A549 (cell line): Measurements from ENCODE around the gene COA7. TPM values are rescaled to one million over a fixed set of nuclear protein-coding genes. Genes with fewer than 3 reads are reported as not detected.

Experiments used
- ATAC-seq, 2 experiments: fragments of 200-7000 bp in 1 of 2; fragments of >200 bp in 1 of 2; cut with Nextera tagmentation in 1 of 2; cut with Tn5 transposase in 1 of 2; 3 replicates each; pipeline versions ENCODE4 v1.8.0 to v1.9.1; 2018 to 2020; ENCODE audit warnings: mild to moderate bottlenecking in 1 of 2, moderate library complexity in 1 of 2
- CTCF ChIA-PET: fragments of 300-600 bp; sonication (Branson Sonifier 250); formaldehyde crosslinking; extraction: SDS; loops from one replicate; lab custom pipeline; 2021; ENCODE audit warnings: antibody characterized with exemption, inconsistent platforms; lab: Yijun Ruan, JAX
- POLR2A ChIA-PET: fragments of 350-600 bp; formaldehyde crosslinking; extraction: SDS; loops from one replicate; lab custom pipeline; 2021; ENCODE audit warnings: antibody characterized with exemption, inconsistent platforms; lab: Yijun Ruan, JAX
- DNase-seq, 2 experiments: peaks; one replicate each; pipeline versions ENCODE4 v3.0.0 to v3.0.0-alpha.2; 2011 to 2016; ENCODE audit warnings: low read depth in 1 of 2, low spot score in 1 of 2
- FAIRE-seq: peaks from 2 replicates; lab custom pipeline; 2011; peaks lifted over from hg19 to GRCh38; lab: Jason Lieb, UNC
- H3K27ac ChIP-seq, 2 experiments: fragments of >200 bp; sonication (Bioruptor Twin); formaldehyde crosslinking; 3 replicates each; pipeline ENCODE4 v1.5.1; 2016 to 2017
- H3K4me1 ChIP-seq: fragments of >200 bp; sonication (Bioruptor Twin); formaldehyde crosslinking; 3 replicates; pipeline ENCODE4 v1.6.1; 2016
- H3K4me2 ChIP-seq: fragments of >200 bp; sonication (Bioruptor Twin); formaldehyde crosslinking; 3 replicates; pipeline ENCODE4 v1.6.1; 2016
- H3K4me3 ChIP-seq: fragments of >200 bp; sonication (Bioruptor Twin); formaldehyde crosslinking; 3 replicates; pipeline ENCODE4 v1.5.1; 2016
- H3K9me3 ChIP-seq: fragments of >200 bp; sonication (Bioruptor Twin); formaldehyde crosslinking; 3 replicates; pipeline ENCODE4 v1.6.1; 2016
- BHLHE40 ChIP-seq: IDR thresholded peaks from 2 replicates; pipeline ENCODE4 v1.6.1; 2012; ENCODE audit warnings: low read depth, low read length, inconsistent platforms
- CBX2 ChIP-seq: fragments of 200-600 bp; sonication (generic); IDR thresholded peaks from 2 replicates; pipeline ENCODE4 v1.6.1; 2016; ENCODE audit warnings: low read depth, mild to moderate bottlenecking, borderline replicate concordance
- EP300 ChIP-seq, 2 experiments: fragments of >200 bp; sonication (Bioruptor Twin); formaldehyde crosslinking; IDR thresholded peaks; 2 replicates in 1 of 2; 3 replicates in 1 of 2; pipeline ENCODE4 v1.6.1; 2016 to 2017
- ESRRA ChIP-seq: fragments of 150-350 bp; IDR thresholded peaks from 2 replicates; pipeline ENCODE4 v1.6.1; 2014; ENCODE audit warnings: mild to moderate bottlenecking, low read length, borderline replicate concordance
- FOXS1 ChIP-seq: fragments of 250-450 bp; sonication (Bioruptor Pico); IDR thresholded peaks from 2 replicates; pipeline ENCODE4 v1.5.0; 2020; ENCODE audit warnings: mild to moderate bottlenecking, moderate library complexity
- HOXA7 ChIP-seq: fragments of 250-450 bp; sonication (Bioruptor Pico); IDR thresholded peaks from 2 replicates; pipeline ENCODE4 v1.5.0; 2020; ENCODE audit warnings: mild to moderate bottlenecking, moderate library complexity
- HOXB13 ChIP-seq: fragments of 250-450 bp; sonication (Bioruptor Pico); IDR thresholded peaks from 2 replicates; pipeline ENCODE4 v1.5.0; 2020; ENCODE audit warnings: low read depth, mild to moderate bottlenecking, moderate library complexity
- NR3C1 ChIP-seq: fragments of >200 bp; sonication (Bioruptor Twin); formaldehyde crosslinking; IDR thresholded peaks from 3 replicates; pipeline ENCODE4 v1.6.1; 2017
- PHF8 ChIP-seq: fragments of 200-600 bp; sonication (generic); IDR thresholded peaks from 2 replicates; pipeline ENCODE4 v1.6.1; 2016; ENCODE audit warnings: low read depth, mild to moderate bottlenecking, antibody characterized with exemption, moderate library complexity, borderline replicate concordance
- POLR2A ChIP-seq: IDR thresholded peaks from 2 replicates; pipeline ENCODE4 v1.6.1; 2012; ENCODE audit warnings: mild to moderate bottlenecking, low read length
- RAD21 ChIP-seq, 2 experiments: fragments of >200 bp in 1 of 2; sonication (Bioruptor Twin) in 1 of 2; formaldehyde crosslinking in 1 of 2; IDR thresholded peaks in 1 of 2; conservative IDR thresholded peaks in 1 of 2; 2 replicates in 1 of 2; 3 replicates in 1 of 2; pipeline ENCODE4 v1.6.1; 2012 to 2018; ENCODE audit warnings: inconsistent platforms in 1 of 2
- RARB ChIP-seq: fragments of 250-450 bp; sonication (Bioruptor Pico); IDR thresholded peaks from 2 replicates; pipeline ENCODE4 v1.8.0; 2021; ENCODE audit warnings: mild to moderate bottlenecking, moderate library complexity
- RCOR1 ChIP-seq: fragments of 150-350 bp; IDR thresholded peaks from 2 replicates; pipeline ENCODE4 v1.6.1; 2014; ENCODE audit warnings: antibody characterized with exemption, low read length, low read depth
- RNF2 ChIP-seq: fragments of 200-600 bp; sonication (generic); IDR thresholded peaks from 2 replicates; pipeline ENCODE4 v1.6.1; 2016; ENCODE audit warnings: low read depth, mild to moderate bottlenecking, antibody characterized with exemption, moderate library complexity, borderline replicate concordance
- SREBF2 ChIP-seq: fragments of 450-650 bp; IDR thresholded peaks from 2 replicates; pipeline ENCODE4 v1.6.1; 2014; ENCODE audit warnings: mild to moderate bottlenecking, moderate library complexity
- TFCP2L1 ChIP-seq: fragments of 250-450 bp; sonication (Bioruptor Pico); IDR thresholded peaks from 2 replicates; pipeline ENCODE4 v1.5.0; 2021; ENCODE audit warnings: mild to moderate bottlenecking
- ZC3H11A ChIP-seq: fragments of 450-650 bp; IDR thresholded peaks from 2 replicates; pipeline ENCODE4 v1.6.1; 2014; ENCODE audit warnings: antibody characterized with exemption, mild to moderate bottlenecking
- ZFP36 ChIP-seq: fragments of 450-650 bp; IDR thresholded peaks from 2 replicates; pipeline ENCODE4 v1.6.1; 2014; ENCODE audit warnings: borderline replicate concordance; ENCODE audit not compliant: partially characterized antibody
- WGBS: methylation state at CpG from one replicate; pipeline ENCODE4 v1.1.6; 2017; ENCODE audit errors: missing lambda C conversion rate; 5-methylcytosine and 5-hydroxymethylcytosine counted together
- polyA plus RNA-seq, 4 experiments: library from polyadenylated mRNA; depleted of rRNA in 3 of 4; stranded (reverse); fragments of >200 nt; fragmentation: RNase III in 1 of 4; extraction: RNeasy Plus Mini Kit Qiagen cat#74134 plus additional on column Dnase treatment in 1 of 4; gene quantifications; 2 replicates in 3 of 4; 3 replicates in 1 of 4; pipeline ENCODE4 v1.2.3, GENCODE V29; 2011 to 2017
- TF ChIP-seq, protein P1 (sequence below): fragments of 450-650 bp; IDR thresholded peaks from 2 replicates; pipeline ENCODE4 v1.6.1; 2014; ENCODE audit warnings: antibody characterized with exemption
- TF ChIP-seq, protein P2 (sequence below): fragments of 250-450 bp; sonication (Bioruptor Pico); IDR thresholded peaks from 2 replicates; pipeline ENCODE4 v1.5.0; 2020; ENCODE audit warnings: low read depth, mild to moderate bottlenecking, moderate library complexity
- TF ChIP-seq, protein P3 (sequence below): fragments of 150-350 bp; IDR thresholded peaks from 2 replicates; pipeline ENCODE4 v1.6.1; 2014; ENCODE audit warnings: low read depth, mild to moderate bottlenecking, low read length

The COA7 gene
- polyA plus RNA-seq, 2 of the 4 experiments (the other 2 are of a cell fraction), result 18.1 to 22.0 TPM

DNA sequence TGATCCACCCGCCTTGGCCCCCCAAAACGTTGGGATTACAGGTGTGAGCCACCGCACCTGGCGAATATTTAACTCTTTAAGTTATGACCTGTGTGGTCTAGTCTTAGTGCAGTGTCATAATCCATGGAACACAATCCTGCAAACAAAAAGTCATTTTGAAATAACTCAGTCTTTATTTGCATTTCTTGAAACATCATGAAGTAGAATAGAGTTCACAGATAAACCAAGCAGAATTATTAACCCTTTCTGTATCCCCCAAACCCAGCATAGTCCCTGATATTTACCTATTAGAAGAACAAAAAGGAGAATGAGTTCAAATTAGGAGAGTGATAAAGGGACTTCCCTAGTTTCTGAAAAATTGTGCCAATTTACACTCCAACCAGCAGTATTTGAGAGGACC, 48.0 kb upstream of the COA7 start:
- Histone ChIP-seq H3K27ac (no peak overlapping the region), H3K9me3 (no peaks in the 10 kb centered on the region), H3K4me3 (no peak overlapping the region), H3K4me1 (peaks cover 38% of the 10 kb centered on the region; the same call in 2 of the 3 replicates), H3K4me2 (peak overlapping the region; percentile 38)
- CTCF ChIA-PET, result no interaction called here
- TF ChIP-seq HOXA7 (CRISPR knock-in tag) (no peak), RARB (CRISPR knock-in tag) (no peak)
- TF ChIP-seq, protein P1, sequence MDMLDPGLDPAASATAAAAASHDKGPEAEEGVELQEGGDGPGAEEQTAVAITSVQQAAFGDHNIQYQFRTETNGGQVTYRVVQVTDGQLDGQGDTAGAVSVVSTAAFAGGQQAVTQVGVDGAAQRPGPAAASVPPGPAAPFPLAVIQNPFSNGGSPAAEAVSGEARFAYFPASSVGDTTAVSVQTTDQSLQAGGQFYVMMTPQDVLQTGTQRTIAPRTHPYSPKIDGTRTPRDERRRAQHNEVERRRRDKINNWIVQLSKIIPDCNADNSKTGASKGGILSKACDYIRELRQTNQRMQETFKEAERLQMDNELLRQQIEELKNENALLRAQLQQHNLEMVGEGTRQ, result no peak
- FAIRE-seq (no peak), ATAC-seq (no peak), DNase-seq (no peak)
- POLR2A ChIA-PET, result no interaction called here
- 80% methylated on average over 2 of the region's 4 CpGs for WGBS

DNA sequence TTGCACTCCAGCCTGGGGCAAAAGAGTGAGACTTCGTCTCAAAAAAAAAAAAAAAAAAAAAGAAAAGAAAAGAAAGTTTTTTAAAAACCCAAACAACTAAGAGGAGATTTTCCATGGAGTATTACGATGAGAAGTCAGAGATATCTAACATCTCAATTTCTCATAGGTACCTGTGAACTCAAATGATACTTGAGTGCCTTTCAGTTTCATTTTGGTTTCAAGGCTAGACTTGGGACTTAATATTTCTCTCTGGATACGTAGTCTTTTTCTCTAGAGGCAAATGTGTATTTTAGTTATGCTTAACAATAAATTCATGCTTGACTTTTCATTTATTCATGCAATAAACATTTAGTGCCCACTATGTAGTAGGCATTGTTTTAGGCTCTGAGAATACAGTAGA, 43.1 kb upstream of the COA7 start:
- CTCF ChIA-PET, result interaction anchor here (0.6 kb wide), 1 partner anchor 13 kb away, joined by 3 read pairs; no protein-coding TSS in a partner anchor
- no peak for TF ChIP-seq NR3C1
- no peak for TF ChIP-seq RCOR1
- TF ChIP-seq PHF8, result no peak
- no peak for TF ChIP-seq BHLHE40
- no peak for TF ChIP-seq EP300 (IDR thresholded peaks at IDR 0.05)
- TF ChIP-seq TFCP2L1, result no peak
- TF ChIP-seq, all 56 proteins: peak for 0
- no peaks in the 10 kb centered on the region for H3K9me3 ChIP-seq
- no peak for DNase-seq
- no peak overlapping the region for H3K4me3 ChIP-seq
- ATAC-seq, result no peak
- H3K27ac ChIP-seq, result no peak overlapping the region
- 80% methylated on average over 3 of the region's 3 CpGs for WGBS
- H3K4me1 ChIP-seq, result peaks cover 24% of the 10 kb centered on the region; the same call in 2 of the 3 replicates
- POLR2A ChIA-PET, result no interaction called here
- no peak overlapping the region for H3K4me2 ChIP-seq
- FAIRE-seq, result no peak

DNA sequence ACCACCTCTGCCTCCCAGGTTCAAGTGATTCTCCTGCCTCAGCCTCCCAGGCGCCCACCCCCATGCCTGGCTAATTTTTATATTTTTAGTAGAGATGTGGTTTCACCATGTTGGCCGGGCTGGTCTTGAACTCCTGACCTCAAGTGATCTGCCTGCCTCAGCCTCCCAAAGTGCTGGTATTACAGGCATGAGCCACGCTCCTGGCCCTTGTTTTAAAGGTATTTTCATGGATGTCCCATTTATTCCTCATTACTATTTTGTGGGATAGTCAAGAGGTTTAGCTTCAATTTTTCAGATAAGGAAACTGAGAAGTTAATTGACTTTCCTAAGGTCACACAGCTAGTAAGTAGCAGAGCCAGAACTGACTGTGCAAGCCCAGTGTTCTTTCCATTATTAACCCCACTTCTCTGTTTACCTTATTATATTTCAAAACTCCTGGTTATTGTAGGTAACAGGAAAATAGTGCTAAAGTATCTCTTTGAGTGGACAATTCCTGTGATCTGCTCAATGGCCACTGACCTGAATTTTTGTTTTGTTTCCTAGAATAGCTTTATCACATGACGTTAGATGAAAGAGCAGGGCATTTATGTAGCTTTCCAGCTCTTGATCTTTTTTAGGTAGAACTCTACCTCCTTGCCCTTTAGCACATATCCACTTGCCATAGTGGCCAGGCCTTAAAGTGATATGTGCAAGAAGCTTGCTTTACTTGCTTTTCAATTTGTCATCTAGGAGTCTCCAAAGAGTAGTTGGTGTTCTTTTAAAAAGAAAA, 41.7 kb upstream of the COA7 start:
- TF ChIP-seq BHLHE40, result no peak
- TF ChIP-seq HOXB13 (CRISPR knock-in tag), result no peak
- no peak for TF ChIP-seq CBX2
- TF ChIP-seq FOXS1 (CRISPR knock-in tag), result no peak
- no peak for TF ChIP-seq RAD21 (conservative IDR thresholded peaks at IDR 0.05 in 1 of 2, IDR thresholded peaks at IDR 0.05 in 1 of 2)
- no peak for TF ChIP-seq ZC3H11A
- no peak for TF ChIP-seq ZFP36
- TF ChIP-seq, protein P2, sequence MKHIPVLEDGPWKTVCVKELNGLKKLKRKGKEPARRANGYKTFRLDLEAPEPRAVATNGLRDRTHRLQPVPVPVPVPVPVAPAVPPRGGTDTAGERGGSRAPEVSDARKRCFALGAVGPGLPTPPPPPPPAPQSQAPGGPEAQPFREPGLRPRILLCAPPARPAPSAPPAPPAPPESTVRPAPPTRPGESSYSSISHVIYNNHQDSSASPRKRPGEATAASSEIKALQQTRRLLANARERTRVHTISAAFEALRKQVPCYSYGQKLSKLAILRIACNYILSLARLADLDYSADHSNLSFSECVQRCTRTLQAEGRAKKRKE (CRISPR knock-in tag), result no peak
- TF ChIP-seq POLR2A, result no peak
- no peak for TF ChIP-seq SREBF2
- TF ChIP-seq, protein P3, sequence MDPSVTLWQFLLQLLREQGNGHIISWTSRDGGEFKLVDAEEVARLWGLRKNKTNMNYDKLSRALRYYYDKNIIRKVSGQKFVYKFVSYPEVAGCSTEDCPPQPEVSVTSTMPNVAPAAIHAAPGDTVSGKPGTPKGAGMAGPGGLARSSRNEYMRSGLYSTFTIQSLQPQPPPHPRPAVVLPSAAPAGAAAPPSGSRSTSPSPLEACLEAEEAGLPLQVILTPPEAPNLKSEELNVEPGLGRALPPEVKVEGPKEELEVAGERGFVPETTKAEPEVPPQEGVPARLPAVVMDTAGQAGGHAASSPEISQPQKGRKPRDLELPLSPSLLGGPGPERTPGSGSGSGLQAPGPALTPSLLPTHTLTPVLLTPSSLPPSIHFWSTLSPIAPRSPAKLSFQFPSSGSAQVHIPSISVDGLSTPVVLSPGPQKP, result no peak
- TF ChIP-seq ESRRA, result no peak
- TF ChIP-seq RNF2, result no peak
- TF ChIP-seq, all 56 proteins: peak for 0
- H3K4me3 ChIP-seq, result no peak overlapping the region
- no peak overlapping the region for H3K27ac ChIP-seq
- no peak for FAIRE-seq
- ChIA-PET CTCF (interaction anchor here (0.6 to 1.4 kb wide), 5 partner anchors 9 to 437 kb away, joined by 3 read pairs; partner anchors contain the start of gene ZYG11B), POLR2A (no interaction called here)
- WGBS, result 84% methylated on average over 4 of the region's 4 CpGs
- peaks cover 12% of the 10 kb centered on the region; the same call in 2 of the 3 replicates for H3K4me1 ChIP-seq
- no peak for DNase-seq
- H3K9me3 ChIP-seq, result no peaks in the 10 kb centered on the region
- no peak overlapping the region for H3K4me2 ChIP-seq
- ATAC-seq, result no peak
